NB4 (cell line): ENCODE results near the gene MKRN1.

Experiments used
- CTCF ChIP-seq: IDR thresholded peaks from one replicate; pipeline ENCODE4 v1.5.1; 2012; ENCODE audit warnings: low read depth, low read length
- MAX ChIP-seq: IDR thresholded peaks from 2 replicates; pipeline ENCODE4 v1.6.1; 2011; ENCODE audit warnings: low read depth, low read length
- MYC ChIP-seq: IDR thresholded peaks from 2 replicates; pipeline ENCODE4 v1.6.1; 2011; ENCODE audit warnings: low read depth, low read length

- no peak for TF ChIP-seq CTCF
- no peak for TF ChIP-seq MYC
- no peak for TF ChIP-seq MAX
Observed at GRCh38 chr7:140506788-140507464, 27.6 kb upstream of the MKRN1 start.
